ENCODE results near the gene CCDC124.

The CCDC124 gene

DNA sequence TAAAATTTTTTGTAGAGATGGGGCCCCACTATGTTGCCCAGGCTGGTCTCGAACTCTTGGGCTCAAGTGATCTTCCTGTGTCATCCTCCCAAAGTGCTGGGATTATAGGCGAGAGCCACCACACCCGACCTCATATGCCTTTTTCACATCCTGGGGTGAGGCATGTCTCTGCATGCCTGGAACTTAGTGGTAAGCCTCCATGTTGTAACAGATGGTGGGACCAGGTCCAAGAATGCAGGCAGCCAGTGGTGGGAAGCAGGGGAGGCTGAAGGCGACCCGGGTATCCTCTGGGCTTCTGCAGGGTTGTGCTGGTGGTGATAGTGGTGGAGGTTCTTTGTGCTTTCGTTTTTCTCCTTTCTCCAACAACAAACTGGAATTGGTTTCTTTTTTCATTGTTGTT is 30.1 kb upstream of the CCDC124 start:
- no peaks in the 10 kb centered on the region for H3F3A ChIP-seq (ENCODE audit: control insufficient read depth, insufficient read depth)
- H3K36me3 ChIP-seq (ENCODE audit: control insufficient read depth, low read length), result no peaks in the 10 kb centered on the region
- H3K4me1 ChIP-seq (ENCODE audit: control insufficient read depth, low read length), result no peaks in the 10 kb centered on the region
- no peaks in the 10 kb centered on the region for H3K79me2 ChIP-seq (ENCODE audit: control insufficient read depth, low read length)
- no peak overlapping the region for H3K27ac ChIP-seq (ENCODE audit: low read depth, low read length)
- no peaks in the 10 kb centered on the region for H3K9me2 ChIP-seq (replicated peaks; ENCODE audit: control insufficient read depth, low read length)
- TF ChIP-seq, protein P1, sequence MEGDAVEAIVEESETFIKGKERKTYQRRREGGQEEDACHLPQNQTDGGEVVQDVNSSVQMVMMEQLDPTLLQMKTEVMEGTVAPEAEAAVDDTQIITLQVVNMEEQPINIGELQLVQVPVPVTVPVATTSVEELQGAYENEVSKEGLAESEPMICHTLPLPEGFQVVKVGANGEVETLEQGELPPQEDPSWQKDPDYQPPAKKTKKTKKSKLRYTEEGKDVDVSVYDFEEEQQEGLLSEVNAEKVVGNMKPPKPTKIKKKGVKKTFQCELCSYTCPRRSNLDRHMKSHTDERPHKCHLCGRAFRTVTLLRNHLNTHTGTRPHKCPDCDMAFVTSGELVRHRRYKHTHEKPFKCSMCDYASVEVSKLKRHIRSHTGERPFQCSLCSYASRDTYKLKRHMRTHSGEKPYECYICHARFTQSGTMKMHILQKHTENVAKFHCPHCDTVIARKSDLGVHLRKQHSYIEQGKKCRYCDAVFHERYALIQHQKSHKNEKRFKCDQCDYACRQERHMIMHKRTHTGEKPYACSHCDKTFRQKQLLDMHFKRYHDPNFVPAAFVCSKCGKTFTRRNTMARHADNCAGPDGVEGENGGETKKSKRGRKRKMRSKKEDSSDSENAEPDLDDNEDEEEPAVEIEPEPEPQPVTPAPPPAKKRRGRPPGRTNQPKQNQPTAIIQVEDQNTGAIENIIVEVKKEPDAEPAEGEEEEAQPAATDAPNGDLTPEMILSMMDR (IDR thresholded peaks at IDR 0.05; ENCODE audit: low read depth, low read length, poor library complexity, severe bottlenecking), result no peak
- TF ChIP-seq EZH2phosphoT487 (IDR thresholded peaks at IDR 0.05; ENCODE audit: borderline replicate concordance, low read length), result no peak
- H3K4me2 ChIP-seq (ENCODE audit: low read length), result no peak overlapping the region
- H3K27me3 ChIP-seq (ENCODE audit: control insufficient read depth, low read length), result peaks cover 6% of the 10 kb centered on the region
- no peak overlapping the region for H3K4me3 ChIP-seq (ENCODE audit: low read length)
- H3K9me3 ChIP-seq (ENCODE audit: control insufficient read depth, insufficient read depth, low read length), result no peaks in the 10 kb centered on the region
- H4K20me1 ChIP-seq (ENCODE audit: control insufficient read depth, insufficient read depth, low read depth, low read length), result no peaks in the 10 kb centered on the region

- Histone ChIP-seq H3F3A (ENCODE audit: control insufficient read depth, insufficient read depth) (no peaks in the 10 kb centered on the region), H4K20me1 (ENCODE audit: control insufficient read depth, insufficient read depth, low read depth, low read length) (no peaks in the 10 kb centered on the region), H3K79me2 (ENCODE audit: control insufficient read depth, low read length) (no peaks in the 10 kb centered on the region), H3K4me2 (ENCODE audit: low read length) (no peak overlapping the region), H3K27ac (ENCODE audit: low read depth, low read length) (no peak overlapping the region), H3K36me3 (ENCODE audit: control insufficient read depth, low read length) (no peaks in the 10 kb centered on the region), H3K4me3 (ENCODE audit: low read length) (no peak overlapping the region), H3K9me2 (replicated peaks; ENCODE audit: control insufficient read depth, low read length) (no peaks in the 10 kb centered on the region), H3K27me3 (ENCODE audit: control insufficient read depth, low read length) (peaks cover 6% of the 10 kb centered on the region), H3K9me3 (ENCODE audit: control insufficient read depth, insufficient read depth, low read length) (peaks cover 7% of the 10 kb centered on the region; the same call in 1 of the 2 replicates), H3K4me1 (ENCODE audit: control insufficient read depth, low read length) (no peaks in the 10 kb centered on the region)
- no peak for TF ChIP-seq EZH2phosphoT487 (IDR thresholded peaks at IDR 0.05; ENCODE audit: borderline replicate concordance, low read length)
- TF ChIP-seq, protein P1 (IDR thresholded peaks at IDR 0.05; ENCODE audit: low read depth, low read length, poor library complexity, severe bottlenecking), result no peak
These were observed 24.6 kb upstream of the CCDC124 start for GRCh38 chr19:17908244-17908643.

DNA sequence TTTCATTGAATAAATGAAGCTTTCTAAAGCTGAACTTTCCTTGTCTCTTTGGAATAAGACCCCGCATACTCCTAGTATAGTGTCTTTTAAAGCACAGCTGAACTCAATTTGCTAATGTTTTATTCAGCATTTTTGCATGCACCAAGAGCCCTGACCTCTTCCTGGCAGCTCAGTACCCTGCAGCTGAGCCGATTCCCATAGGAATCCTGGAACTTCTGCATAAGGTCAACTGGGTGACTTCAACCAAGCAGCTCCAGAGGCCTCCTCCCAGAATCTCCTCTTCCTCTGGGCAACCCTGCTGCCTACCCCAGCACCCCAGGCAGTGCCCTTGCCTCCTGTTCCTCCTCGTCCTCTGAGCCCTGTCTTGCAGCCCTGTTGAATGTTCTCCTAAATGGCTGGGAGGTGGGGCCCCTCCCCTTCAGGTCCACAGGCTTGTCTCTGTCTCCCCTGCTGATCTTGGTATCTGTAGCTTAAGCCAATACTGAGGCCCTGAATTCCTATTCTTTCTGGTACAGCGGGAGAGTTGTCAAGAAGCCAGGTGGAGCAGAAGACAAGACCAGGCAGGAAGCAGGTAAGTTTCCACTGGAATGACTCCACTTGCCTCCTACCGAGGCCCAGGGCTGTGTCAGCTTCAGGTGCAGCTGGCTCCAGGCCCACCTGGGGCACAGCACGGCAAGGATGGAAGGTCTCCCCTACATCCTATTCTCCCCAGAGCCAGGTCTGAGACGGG is 23.6 kb upstream of the CCDC124 start:
- H3K4me2 ChIP-seq (ENCODE audit: low read length), result no peak overlapping the region
- TF ChIP-seq, protein P1 (IDR thresholded peaks at IDR 0.05; ENCODE audit: low read depth, low read length, poor library complexity, severe bottlenecking), result no peak
- TF ChIP-seq EZH2phosphoT487 (IDR thresholded peaks at IDR 0.05; ENCODE audit: borderline replicate concordance, low read length), result no peak
- no peaks in the 10 kb centered on the region for H3F3A ChIP-seq (ENCODE audit: control insufficient read depth, insufficient read depth)
- H3K36me3 ChIP-seq (ENCODE audit: control insufficient read depth, low read length), result no peaks in the 10 kb centered on the region
- H3K27ac ChIP-seq (ENCODE audit: low read depth, low read length), result no peak overlapping the region
- no peaks in the 10 kb centered on the region for H4K20me1 ChIP-seq (ENCODE audit: control insufficient read depth, insufficient read depth, low read depth, low read length)
- no peaks in the 10 kb centered on the region for H3K79me2 ChIP-seq (ENCODE audit: control insufficient read depth, low read length)
- peaks cover 10% of the 10 kb centered on the region for H3K9me3 ChIP-seq (ENCODE audit: control insufficient read depth, insufficient read depth, low read length)
- no peak overlapping the region for H3K4me3 ChIP-seq (ENCODE audit: low read length)
- H3K27me3 ChIP-seq (ENCODE audit: control insufficient read depth, low read length), result no peaks in the 10 kb centered on the region
- H3K9me2 ChIP-seq (replicated peaks; ENCODE audit: control insufficient read depth, low read length), result no peaks in the 10 kb centered on the region
- no peaks in the 10 kb centered on the region for H3K4me1 ChIP-seq (ENCODE audit: control insufficient read depth, low read length)
